Stimulated activated CD8-positive, alpha-beta memory T cell treated with anti-CD3 and anti-CD28 coated beads, Interleukin-2, amount 100 ng/mL, for 1 hour (primary cell): ENCODE measurements around the gene ZSWIM6.

Experiments
- DNase-seq, 2 donors: peaks; one replicate each; pipeline ENCODE4 v3.0.0-alpha.2; 2020; ENCODE audit warnings: low read depth in 2 of 2

The ZSWIM6 gene

DNA sequence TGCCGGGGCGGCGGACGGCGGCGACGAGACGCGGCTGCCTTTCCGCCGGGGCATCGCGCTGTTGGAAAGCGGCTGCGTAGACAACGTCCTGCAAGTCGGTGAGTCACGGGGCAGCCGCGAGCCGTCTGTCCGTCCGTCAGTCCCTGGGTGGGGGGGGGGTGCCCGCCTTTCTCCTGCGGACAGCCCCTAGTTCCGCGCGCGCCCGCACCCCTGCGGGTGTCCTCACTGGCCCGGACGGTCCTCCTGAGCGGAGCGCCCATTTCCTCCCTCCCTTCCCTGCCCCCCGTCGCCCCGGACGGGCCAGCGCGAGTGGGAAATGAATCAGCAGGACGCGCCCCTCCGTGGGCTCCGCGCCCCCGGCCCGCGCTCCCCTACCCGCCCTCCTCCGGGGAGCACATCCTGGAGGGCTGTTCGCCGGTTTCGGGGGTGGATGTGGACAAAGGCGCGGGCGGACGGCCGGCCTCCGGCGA lies 828 bp downstream of the ZSWIM6 start:
- no peak for DNase-seq

DNA sequence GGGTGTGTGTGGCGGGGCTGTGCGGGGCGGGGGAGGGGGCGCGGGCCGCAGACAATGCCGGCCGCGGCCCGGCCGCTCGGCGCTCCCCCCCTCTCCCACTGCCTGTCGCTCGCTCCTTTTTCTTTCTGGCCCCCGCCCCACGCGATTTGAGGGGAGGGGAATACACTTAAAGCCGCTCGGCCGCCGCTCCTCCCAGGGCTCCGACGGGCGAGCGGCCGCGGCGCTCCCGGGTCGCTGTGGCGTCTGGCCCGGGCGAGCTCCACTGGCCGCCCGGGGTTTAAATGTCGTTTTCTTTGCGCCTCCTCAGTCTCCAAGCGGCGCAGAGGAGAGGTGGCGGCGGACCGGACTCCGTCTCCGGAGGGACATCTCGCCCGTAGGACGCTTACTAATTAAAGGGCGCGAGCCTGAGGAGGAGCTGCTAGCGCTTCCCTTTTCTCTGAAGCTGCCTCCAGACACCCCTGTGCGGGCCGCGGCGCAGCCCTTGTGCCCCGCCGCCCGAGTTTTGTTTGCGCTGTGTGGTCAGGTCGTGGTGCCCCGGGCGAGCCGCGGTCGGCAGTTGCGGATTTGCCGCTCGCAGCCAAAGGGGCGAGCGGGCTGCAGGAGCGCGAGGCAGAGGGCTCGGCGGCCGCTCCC lies 1.4 kb downstream of the ZSWIM6 start:
- no peak for DNase-seq

DNA sequence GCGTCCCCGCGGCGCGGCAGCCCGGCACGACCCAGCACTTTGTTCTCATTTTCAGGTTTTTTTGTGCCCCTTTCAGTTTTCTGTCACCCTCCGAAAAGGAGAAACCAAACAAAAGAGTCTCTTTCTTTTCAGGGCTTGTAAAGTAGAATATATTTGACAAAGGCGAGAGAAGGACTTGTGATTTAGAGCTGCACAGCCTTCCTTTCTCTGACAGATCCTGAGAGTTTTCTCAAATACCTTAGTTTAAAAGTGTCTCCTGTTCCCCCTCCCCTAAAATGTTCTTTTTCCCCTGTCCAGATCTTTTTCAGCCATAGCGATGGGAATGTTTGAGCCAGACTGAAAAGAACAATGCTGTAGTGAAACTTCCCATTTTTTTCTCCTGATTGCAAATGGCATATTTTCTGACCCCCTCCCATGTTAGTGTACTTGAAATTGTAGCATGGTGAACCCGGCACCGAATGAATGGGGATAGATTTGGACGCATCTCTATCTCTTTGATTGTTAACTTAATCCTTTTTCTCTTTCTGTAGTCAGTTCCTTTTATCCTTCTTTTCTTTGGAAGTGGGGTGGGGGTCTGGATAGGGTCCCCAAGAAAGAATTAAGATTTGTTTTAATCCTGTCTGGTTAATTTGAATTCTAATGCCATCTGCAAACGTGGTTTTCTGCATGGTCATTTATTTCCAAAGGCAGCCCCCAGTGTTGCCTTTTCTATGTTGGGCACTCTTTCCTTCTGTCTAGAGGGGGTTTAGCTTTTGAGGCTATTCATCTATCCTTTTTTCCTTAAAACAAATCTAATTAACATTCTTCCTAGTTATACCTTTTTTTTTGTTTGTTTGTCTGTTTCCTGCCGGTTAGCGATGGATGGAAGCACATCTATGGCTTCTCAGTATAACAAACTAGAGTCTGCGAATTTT lies 2.2 kb downstream of the ZSWIM6 start:
- no peak for DNase-seq

DNA sequence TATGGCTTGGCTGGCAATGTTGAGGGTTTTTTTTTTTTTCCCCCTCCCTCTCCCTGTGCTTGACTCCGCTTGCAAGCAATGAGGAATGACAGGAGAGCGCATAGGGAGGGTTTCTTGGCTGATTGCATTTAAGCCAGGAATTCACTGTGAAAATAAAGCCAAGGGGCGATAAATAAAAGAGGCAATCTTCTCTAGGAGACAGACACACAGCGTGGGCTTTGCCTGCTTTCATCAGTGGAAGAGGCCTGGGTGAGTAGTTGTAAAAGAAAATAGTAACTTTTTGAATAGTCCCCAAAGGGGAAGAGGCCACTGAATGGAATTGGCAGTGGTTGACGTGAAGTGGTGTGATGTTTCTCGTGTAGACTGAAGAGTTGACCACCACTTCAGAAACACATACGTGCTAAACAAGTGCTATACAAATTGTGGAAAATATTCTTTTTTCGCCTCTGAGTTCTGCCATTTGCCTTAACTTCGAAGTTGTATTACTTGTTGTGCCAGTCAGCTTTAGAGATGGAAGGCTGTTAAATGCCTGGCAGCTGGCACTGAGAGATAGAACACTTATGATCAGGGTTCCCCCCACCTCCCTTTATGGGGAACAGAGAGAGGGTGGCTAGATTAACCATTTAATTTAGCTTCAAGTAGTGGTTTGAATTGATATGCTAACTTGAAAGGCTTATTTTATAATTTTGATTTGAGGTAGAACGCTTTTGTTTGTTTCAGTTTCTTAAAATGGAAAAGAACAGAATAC lies 3.0 kb downstream of the ZSWIM6 start:
- DNase-seq = no peak

DNA sequence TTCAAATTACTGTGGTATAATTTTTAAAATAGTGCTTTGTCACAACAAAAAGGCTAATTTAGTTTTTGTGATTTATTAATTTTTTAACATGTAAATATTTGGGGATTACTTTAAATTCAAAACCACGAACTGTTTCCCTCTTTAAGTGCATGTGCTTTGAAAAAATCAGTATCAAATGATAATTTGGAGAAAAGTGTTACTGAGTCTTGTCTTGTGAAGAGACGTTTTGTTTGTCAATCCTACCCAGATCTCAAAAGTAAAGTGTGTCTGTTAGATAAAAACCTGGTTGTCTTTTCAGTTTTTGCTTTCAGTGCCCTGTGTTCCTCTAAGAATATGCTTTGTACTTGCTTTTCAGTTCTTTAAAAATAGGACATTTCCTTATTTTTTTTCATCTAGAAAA lies 7.7 kb downstream of the ZSWIM6 start:
- DNase-seq = no peak

DNA sequence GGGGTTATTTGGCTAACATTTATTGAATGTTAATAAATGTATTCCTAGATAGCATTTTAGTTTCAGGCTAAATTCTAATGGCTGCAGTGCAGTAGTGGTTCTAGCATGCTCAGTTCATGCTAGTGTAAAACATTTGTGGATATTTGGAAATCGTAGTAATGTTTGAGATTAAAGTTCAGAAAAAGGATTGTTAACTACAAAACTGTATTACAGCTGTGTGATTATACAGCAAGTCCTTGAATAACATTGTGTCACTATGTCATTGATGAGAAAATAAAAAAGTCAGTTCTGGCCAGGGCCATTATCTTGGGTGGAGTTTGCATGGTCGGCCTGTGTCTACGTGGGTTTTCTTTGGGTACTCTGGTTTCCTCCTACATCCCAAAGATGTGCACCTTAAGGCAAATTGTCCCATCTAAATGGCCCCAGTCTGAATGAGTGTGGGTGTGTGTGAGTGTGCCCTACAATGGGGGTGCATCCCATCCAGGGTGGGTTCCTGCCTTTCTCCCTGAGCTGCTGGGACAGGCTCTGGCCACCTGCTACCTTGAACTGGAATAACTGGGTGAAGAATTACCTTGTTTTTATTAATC lies 8.8 kb downstream of the ZSWIM6 start:
- DNase-seq = no peak

DNA sequence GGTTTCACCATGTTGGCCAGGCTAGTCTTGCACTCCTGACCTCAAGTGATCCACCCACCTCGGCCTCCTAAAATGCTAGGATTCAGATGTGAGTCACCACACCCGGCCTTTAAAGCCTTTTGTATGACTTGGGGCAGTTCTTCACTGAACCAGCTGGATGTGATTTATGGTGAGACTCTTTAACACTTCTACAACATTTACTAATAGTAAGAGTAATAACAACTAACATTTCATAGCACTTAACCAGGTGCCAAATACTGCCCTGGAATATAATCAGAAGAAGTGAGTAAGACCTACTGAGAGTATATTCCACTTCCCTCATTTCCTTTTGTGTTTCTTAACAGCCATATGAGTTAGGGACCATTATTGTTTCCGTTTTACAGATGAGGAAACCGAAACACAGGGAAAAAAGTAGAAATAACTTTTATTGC lies 10.0 kb downstream of the ZSWIM6 start:
- no peak for DNase-seq

DNA sequence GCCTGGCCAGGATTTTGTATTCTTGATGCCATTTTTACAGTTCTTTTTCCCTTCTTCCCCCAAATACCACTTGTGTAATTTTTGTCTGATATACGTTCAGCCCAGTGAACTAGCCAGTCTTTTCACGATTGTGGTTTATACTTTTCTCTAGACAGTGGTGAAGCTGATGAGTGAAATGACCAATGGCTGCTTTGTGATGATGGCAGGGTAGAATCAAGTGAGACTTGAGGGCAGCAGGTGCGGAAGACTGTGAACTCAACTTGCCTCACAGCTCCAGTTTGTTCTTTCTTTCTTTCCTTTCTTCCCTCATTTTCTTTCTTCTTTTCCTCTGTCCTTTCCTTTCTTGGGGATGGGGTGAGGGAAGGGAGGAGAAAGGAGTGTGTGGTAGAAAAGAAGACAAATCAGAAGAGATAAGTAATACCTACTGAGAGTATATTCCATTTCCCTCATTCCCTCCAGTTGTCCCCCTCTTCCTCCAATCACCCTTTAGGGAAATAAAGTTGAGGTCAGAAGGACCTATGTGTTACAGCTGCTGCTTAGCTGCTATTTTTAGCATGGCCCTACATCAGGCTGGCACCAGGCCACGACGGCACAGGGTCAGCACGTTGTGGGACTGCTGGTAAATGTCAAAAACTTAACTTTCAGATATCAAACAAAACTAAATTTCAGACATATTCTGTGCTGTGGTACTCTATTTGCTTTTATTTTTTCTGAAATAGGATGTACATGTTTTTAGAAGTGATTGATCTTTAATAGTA lies 12.3 kb downstream of the ZSWIM6 start:
- DNase-seq = no peak

DNA sequence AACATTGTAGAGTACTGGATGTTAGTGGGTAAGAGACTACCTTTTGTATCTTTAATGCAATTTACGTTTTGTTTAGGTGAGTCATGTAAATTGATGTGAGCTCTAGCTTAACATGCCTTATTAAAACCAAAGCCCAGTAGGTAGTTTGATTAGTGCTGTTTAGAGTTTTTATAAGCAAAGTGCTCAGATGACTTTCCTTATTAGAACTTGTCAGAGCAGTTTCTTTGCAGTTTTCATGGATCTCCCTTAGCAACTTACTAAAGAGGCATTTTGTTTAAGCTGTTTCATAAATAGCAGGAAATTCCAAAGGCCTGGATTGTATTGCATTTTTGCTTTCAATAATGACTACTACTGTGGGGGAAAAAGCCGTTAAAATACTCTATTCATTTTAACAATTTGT lies 14.5 kb downstream of the ZSWIM6 start:
- no peak for DNase-seq

DNA sequence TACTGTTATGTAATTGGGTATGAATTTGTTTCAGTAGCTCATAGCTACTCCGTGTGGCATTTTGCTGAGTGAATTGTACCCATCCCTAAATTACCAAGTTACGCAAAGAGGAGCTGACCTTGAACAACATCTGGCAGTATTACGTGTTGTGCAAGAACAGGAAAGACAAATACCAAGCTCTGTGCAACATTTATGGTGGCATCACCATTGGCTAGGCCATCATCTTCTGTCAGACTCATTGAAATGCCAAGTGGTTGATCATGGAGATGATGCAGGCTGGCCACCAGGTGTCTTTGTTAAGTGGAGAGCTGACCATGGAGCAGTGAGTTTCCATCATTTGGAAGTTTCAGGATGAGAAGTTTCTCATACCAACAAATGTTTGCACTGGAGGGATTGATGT lies 15.0 kb downstream of the ZSWIM6 start:
- DNase-seq = no peak

DNA sequence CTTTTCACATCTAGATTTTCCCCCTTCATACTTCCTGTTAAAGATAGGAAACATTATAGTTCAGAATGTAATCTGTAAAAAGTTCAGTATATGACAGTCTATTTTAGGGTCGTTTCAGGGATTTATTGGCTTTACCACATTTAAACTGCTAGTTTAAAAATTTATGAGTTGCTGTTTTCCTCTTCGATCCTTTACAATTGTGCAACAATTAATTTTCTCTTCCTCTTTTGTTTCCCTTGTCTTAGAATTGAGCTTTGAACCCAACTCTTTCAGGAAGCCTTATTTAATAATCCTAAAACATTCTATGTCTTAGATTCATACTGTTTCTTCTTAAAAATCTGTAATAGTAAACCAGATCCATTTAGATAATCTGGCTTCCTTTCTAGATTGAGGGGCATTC lies 16.4 kb downstream of the ZSWIM6 start:
- no peak for DNase-seq

DNA sequence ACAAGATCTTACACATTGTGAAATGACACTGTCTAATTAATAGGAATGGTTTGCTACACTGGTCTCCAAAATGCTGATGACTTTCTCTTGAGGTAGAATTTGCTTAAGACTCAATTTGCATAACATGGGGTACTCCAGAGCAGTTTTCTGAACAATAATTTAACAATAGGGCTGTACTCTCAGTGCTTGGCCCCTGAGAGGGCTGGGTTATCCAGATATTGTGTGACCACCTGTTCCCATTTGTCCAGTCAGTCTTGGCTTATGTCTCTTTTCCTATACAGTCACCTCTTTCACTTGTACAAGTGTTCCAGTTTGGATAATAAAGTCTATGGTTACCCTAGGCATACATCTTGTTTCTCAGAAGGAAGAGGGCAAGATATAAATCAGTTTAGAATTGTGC lies 17.9 kb downstream of the ZSWIM6 start:
- DNase-seq = no peak

DNA sequence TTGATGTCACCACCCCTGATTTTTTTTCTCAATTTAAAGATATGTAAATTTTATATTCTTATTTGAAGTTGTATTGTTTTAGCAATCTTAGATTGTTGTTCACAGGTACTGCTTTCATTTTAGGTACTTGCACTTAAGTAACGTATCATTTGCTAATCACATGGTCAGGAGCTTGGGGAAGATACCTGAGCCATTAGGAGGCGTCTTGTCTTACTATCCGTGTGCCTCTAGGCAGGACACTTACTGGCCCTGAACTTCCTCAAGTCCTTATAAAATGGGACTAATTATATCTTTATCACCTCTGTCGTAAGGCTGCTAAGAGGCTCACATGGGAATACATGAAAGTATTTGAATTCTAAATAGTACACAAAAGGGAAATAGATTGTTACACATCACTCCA lies 18.5 kb downstream of the ZSWIM6 start:
- DNase-seq = no peak

DNA sequence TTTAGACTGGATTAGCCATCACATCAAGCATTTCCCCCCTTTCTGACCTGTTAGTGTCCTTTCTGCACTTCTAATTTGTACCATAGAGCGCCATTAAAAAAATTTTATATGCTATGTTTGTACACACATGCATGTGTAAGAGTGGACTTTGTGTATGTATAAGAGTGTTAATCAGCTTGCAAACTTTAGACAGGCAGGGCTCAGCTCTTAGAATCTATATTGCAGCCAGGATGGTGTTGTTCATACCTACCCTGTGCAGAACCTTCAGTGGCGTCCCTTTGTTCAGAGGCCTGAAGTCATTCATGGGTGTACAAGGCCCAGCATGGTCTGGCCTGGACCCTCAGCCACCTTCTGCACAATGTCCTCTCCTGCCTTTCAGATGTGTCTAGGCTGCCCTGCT lies 19.7 kb downstream of the ZSWIM6 start:
- no peak for DNase-seq

DNA sequence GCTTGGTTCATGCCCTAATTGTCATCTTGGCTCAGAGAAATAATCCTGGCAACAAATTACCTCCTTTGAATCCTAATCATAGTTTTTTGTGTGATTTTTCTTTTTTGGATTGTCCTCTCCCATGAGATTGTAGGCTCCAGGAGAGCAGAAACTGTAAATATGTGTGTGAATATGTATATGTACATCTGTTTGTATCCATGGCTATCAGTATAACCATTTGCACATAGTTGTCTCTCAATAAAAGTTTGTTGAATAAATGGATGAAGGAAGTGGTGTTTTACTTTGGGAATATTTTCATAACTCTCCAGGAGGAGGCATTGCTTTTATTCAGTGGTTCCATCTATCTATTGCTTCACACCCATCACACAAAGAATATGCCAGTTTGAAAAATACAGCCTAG lies 20.1 kb downstream of the ZSWIM6 start:
- no peak for DNase-seq

DNA sequence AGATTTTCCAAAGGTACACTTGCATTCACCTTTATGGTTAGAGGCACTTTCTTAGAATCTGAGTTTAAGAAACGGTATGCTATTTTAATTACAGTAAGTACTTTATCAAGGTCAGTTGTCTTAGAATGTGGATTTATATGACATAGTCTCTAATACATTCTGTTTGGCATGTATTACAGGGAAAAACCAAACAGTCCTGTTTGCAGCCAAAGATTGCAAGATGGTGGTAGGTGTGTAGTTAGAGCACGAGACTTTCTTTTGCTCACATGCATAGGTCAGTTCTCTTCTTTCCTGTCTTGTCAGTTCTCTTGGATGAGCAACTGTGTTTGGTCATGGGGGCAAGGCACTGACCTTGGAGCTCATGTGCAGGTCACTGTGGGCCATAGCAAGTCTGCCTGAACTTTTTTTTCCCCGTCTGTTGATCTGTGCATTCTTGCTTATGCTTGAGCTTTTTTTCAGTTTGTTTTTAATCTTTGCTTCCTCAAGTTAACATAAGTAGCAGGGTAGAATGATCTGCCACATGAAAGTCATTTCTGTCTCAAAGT lies 20.6 kb downstream of the ZSWIM6 start:
- no peak for DNase-seq

DNA sequence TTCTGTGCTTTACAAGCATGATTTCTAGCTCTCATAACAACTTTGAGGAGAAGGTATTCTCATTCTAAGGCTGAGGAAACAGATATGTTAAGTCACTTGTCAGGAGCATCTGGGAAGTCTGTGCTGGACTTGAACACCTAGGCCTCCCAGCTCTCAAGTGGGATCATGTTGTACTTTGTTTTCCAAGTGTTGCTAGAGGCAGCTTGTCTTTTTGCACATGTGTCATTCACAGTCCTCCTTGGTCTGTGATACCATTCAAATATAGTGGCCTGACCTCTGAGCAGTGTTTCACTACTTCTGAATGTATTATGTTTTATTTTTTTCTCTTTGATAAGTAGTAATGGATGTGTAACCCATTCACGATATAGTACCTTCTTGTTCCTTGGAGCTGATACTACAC lies 21.2 kb downstream of the ZSWIM6 start:
- no peak for DNase-seq

DNA sequence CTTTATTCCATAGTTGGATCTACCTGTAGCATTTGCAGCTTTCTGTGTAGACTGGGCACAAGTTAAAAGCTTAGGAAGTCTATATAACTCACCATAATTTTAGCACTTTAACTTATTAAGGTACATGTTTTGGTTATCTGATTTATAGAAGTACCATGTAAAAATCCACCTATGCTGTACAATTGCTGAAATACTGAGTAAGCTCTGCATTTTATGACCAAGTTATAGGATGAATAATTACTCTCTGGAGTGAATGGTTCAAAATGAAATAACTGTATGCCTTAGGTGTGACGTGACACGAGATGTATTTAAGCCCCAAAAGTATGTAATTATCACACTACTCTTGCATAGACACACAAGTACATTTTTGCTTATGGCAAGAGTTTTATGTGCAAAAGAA lies 22.1 kb downstream of the ZSWIM6 start:
- no peak for DNase-seq

DNA sequence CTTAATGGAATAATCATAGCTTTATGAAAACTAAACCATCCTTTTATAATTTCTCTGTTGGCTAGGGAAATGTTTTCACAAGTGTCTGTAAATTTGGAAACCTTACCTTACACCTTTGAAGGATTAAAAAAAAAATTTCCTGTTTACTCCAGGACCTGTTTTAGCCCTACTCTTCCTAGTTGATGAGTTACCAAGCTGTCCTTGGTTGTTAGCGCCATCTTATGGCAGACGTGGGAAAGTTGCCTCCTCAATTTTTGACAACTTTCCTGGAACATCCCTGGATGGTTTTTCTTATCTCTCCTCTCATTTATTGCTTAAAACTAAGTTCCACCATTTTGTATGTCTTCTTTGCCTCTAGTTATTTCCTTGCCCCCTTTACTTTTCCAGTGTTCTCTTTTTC lies 25.7 kb downstream of the ZSWIM6 start:
- no peak for DNase-seq

DNA sequence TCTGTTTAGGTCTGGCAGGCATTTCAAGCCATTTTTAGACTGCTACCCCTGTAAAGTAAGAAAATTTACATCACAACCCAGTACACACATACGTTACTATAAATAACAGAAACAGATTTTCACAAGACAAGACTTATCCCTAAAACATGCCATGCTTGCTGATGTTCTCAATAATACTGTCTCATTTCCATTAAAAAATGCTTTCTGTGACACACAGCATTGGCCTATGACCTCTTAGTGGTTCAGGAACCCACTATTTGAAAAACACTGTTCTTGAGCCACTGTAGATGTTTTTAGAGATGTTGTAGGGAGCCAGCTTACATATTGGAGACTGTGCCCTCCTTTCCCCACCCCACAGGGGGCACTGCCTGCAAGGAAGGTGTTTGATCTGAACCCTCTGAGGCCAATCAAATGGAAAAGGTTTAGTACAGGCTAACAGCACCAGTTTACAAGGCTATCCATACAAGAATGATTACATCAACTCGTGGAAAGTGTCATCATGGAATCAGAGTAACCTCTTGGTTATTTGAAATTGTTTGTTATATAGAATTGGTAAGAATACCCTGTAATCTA lies 30.8 kb downstream of the ZSWIM6 start:
- no peak for DNase-seq
